Colonic mucosa (tissue), 4 donors: Measurements from ENCODE around the gene VPS4A. TPM values are rescaled to one million over a fixed set of nuclear protein-coding genes. Genes with fewer than 3 reads are reported as not detected.

ENCODE experiments used
- DNase-seq: peaks from one replicate; pipeline ENCODE4 v3.0.0-alpha.2; 2020
- H3K27ac ChIP-seq: fragments of 200-600 bp; one replicate; pipeline ENCODE4 v1.8.0; 2021
- H3K27me3 ChIP-seq: fragments of 200-600 bp; one replicate; pipeline ENCODE4 v1.8.0; 2021
- H3K36me3 ChIP-seq: fragments of 200-600 bp; one replicate; pipeline ENCODE4 v1.8.0; 2021
- H3K4me1 ChIP-seq: fragments of 200-600 bp; one replicate; pipeline ENCODE4 v1.8.0; 2021; ENCODE audit warnings: mild to moderate bottlenecking
- H3K4me3 ChIP-seq: fragments of 200-600 bp; one replicate; pipeline ENCODE4 v1.8.0; 2021
- H3K9ac ChIP-seq, 2 donors: one replicate each; pipeline ENCODE4 v1.7.0; 2013; ENCODE audit warnings: control low read depth in 2 of 2, low read depth in 2 of 2, low read length in 2 of 2
- H3K9me3 ChIP-seq: fragments of 200-600 bp; one replicate; pipeline ENCODE4 v1.8.0; 2021
- intact Hi-C: fragments of 100-400 bp; cut with DNase I; formaldehyde crosslinking; loops from one replicate; pipeline ENCODE4 v1.14.1; 2022
- total RNA-seq, 2 donors: library from RNA; stranded (reverse); fragmentation: NEBNext Ultra II Directional in 1 of 2; extraction: Animal tissue kit (Norgen Biotek cat#: 25700) in 1 of 2; gene quantifications; one replicate each; pipeline ENCODE4 v1.2.1, GENCODE V29; 2021
- TF ChIP-seq, protein P1 (sequence below): fragments of 200-600 bp; IDR thresholded peaks from one replicate; pipeline ENCODE4 v1.8.0; 2022; ENCODE audit warnings: antibody characterized with exemption, mild to moderate bottlenecking
- donor health status: healthy.
- donor health status: DM: no; HTN: no; CAD: no.
- donor health status: DM: no; HTN: no; CAD: no.

Gene VPS4A
- total RNA-seq, 2 donors from 2014 or later, result 32.0 to 33.6 TPM

DNA sequence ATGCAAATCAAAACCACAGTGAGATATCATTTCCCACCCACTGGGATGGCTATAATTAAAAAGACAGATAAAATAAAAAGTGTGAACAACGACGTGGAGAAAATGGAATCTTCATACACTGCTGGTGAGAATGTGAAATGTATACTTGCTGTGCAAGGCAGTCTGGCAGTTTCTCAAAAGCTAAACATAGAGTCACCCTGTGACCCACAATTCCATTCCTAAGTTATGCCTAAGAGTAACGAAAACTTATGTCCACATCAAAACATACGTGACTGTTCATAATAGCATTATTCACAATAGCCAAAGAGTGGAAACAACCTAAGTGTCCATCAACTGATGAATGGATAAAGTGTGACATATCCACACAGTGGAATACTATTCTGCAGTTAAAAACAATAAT, 38.1 kb upstream of the VPS4A start:
- TF ChIP-seq, protein P1, sequence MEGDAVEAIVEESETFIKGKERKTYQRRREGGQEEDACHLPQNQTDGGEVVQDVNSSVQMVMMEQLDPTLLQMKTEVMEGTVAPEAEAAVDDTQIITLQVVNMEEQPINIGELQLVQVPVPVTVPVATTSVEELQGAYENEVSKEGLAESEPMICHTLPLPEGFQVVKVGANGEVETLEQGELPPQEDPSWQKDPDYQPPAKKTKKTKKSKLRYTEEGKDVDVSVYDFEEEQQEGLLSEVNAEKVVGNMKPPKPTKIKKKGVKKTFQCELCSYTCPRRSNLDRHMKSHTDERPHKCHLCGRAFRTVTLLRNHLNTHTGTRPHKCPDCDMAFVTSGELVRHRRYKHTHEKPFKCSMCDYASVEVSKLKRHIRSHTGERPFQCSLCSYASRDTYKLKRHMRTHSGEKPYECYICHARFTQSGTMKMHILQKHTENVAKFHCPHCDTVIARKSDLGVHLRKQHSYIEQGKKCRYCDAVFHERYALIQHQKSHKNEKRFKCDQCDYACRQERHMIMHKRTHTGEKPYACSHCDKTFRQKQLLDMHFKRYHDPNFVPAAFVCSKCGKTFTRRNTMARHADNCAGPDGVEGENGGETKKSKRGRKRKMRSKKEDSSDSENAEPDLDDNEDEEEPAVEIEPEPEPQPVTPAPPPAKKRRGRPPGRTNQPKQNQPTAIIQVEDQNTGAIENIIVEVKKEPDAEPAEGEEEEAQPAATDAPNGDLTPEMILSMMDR, result no peak
- H3K27ac ChIP-seq, result no peak overlapping the region
- no peaks in the 10 kb centered on the region for H3K4me1 ChIP-seq
- intact Hi-C loops, result no loop called here
- DNase-seq, result no peak
- no peaks in the 10 kb centered on the region for H3K36me3 ChIP-seq
- no peaks in the 10 kb centered on the region for H3K27me3 ChIP-seq
- H3K9me3 ChIP-seq, result no peaks in the 10 kb centered on the region
- no peak overlapping the region for H3K9ac ChIP-seq
- H3K4me3 ChIP-seq, result no peak overlapping the region

DNA sequence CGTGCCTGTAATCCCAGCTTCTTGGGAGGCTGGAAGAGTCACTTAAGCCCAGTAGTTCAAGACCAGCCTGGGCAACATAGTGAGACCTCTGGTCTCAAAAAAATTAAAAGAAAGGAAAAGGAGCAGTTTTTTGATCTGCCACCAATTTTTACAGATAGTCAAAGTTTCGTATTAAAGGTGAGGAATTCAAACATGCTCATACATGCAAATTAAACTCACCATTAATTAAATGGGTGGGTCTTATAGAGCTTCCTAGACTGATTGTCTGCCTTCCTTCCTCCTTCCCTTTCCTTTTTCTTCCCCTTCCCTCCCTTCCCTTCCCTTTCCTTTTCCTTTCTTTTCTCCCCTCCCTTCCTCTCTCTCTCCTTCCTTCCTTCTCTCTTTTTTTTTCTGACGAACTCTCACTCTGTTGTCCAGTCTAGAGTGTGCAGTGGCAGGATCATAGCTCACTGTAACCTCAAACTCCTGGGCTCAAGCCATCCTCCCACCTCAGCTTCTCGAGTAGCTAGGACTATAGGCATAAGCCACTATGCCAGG, 36.4 kb upstream of the VPS4A start:
- no peaks in the 10 kb centered on the region for H3K27me3 ChIP-seq
- H3K36me3 ChIP-seq, result no peaks in the 10 kb centered on the region
- H3K27ac ChIP-seq, result no peak overlapping the region
- TF ChIP-seq, protein P1, result no peak
- intact Hi-C loops, result no loop called here
- H3K9me3 ChIP-seq, result no peaks in the 10 kb centered on the region
- no peak overlapping the region for H3K9ac ChIP-seq
- H3K4me3 ChIP-seq, result no peak overlapping the region
- no peaks in the 10 kb centered on the region for H3K4me1 ChIP-seq
- no peak for DNase-seq

DNA sequence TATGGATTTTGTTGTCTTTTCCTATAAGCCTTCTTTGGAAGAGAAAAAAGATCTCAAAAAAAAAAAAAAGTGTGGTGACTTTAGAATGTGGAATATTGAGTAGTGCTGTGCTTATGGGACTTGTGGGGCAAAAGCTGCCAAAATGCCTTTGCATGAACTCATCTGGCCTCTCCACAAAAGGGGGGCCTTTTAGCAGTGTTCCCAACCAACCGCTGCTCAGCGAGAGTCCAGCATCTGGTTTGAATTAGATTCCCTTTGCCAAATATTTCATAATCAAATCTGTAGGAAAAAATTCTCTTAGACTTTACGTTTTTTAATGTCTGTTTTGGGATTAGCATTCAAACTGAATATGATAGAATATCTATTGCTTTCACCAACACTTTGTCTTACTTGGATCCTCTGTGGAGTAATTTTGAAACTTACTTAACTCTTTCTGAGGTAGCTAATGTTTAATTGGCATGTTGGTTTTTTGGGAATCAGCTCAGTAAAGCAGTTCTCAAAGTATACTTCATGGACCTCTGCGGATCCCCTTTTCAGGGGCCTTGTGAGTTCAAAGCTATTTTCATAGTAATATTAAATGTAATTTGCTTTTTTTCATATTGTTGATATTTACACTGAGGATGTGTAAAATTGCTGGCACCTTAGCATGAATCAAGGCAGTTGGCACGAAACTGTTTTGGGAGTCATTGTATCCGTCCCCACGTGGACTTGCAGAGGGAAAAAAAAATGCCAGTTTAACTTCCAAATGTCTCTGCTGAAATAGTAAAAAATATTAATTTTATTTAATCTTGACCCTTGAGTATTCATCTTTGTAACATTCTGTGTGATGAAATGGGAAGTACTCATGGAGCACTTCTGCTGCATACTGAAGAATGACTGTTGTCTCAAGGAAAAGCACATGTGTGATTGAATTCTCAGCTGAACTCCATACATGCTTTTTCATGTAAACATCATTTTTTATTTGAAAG, 34.7 kb upstream of the VPS4A start:
- Histone ChIP-seq H3K9ac (no peak overlapping the region), H3K36me3 (no peaks in the 10 kb centered on the region), H3K27ac (no peak overlapping the region), H3K4me3 (no peak overlapping the region), H3K27me3 (no peaks in the 10 kb centered on the region), H3K9me3 (no peaks in the 10 kb centered on the region), H3K4me1 (no peaks in the 10 kb centered on the region)
- TF ChIP-seq, protein P1, result no peak
- intact Hi-C loops, result no loop called here
- no peak for DNase-seq

DNA sequence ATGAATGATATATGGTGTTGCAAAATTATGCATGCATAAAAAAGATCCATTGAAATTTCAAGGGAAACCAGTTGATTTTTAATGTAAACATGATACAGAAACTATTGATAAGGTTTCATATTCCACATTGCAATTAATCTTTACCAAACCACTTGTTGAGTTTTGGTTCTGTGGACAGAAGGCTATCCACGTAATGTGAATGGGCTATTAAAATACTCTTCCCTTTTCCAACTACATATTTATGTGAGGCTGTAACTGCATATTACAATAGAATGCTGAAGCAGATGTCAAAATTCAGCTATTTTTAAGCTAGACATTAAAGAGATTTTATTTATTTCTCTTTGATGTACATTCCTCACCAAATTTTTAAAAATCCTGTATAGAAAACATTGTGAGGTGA, 33.7 kb upstream of the VPS4A start:
- Histone ChIP-seq H3K27me3 (no peaks in the 10 kb centered on the region), H3K9ac (no peak overlapping the region), H3K4me3 (no peak overlapping the region), H3K9me3 (no peaks in the 10 kb centered on the region), H3K36me3 (no peaks in the 10 kb centered on the region), H3K4me1 (no peaks in the 10 kb centered on the region), H3K27ac (no peak overlapping the region)
- TF ChIP-seq, protein P1, result no peak
- no peak for DNase-seq
- intact Hi-C loops, result no loop called here

DNA sequence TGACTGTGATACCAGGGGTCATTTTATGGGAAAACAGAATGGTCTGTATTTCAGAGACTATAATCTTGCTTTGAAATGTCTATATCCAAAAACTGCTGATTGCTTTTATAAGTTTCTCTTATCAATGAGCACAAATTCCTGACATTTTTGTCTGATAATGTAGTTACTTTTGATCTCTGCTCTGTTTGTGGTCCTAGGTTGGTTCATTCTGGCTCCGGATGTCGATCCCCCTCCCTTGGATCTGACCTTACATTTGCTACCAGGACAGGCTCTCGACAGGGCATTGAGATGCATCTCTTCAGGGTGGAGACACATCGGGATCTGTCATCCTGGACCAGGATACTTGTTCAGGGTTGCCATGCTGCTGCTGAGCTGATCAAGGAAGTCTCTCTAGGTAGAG, 27.3 kb upstream of the VPS4A start:
- H3K4me1 ChIP-seq, result no peaks in the 10 kb centered on the region
- no peaks in the 10 kb centered on the region for H3K9me3 ChIP-seq
- intact Hi-C loops, result no loop called here
- DNase-seq, result no peak
- H3K9ac ChIP-seq, result no peak overlapping the region
- TF ChIP-seq, protein P1, result no peak
- H3K36me3 ChIP-seq, result no peaks in the 10 kb centered on the region
- H3K27ac ChIP-seq, result no peak overlapping the region
- no peak overlapping the region for H3K4me3 ChIP-seq
- no peaks in the 10 kb centered on the region for H3K27me3 ChIP-seq
